ENCODE measurements around the gene NCOR2.

The NCOR2 gene

GRCh38 chr12:124534776-124535740 is 32.4 kb downstream of the NCOR2 start:
- DNase-seq = no peak
- no peaks in the 10 kb centered on the region for H3K27me3 ChIP-seq
- H3K4me1 ChIP-seq = peaks cover 55% of the 10 kb centered on the region
- no peak; the same call in 1 of the 2 replicates for TF ChIP-seq CTCF (IDR thresholded peaks at IDR 0.05; ENCODE audit: low read depth, low read length)
- H3K9me3 ChIP-seq = no peaks in the 10 kb centered on the region
- no peak overlapping the region for H3K4me3 ChIP-seq (ENCODE audit: low read depth, low read length)
- H3K36me3 ChIP-seq = peaks cover 8% of the 10 kb centered on the region

GRCh38 chr12:124533456-124533855 is 34.0 kb downstream of the NCOR2 start:
- Histone ChIP-seq H3K4me1 (peaks cover 43% of the 10 kb centered on the region), H3K4me3 (ENCODE audit: low read depth, low read length) (no peak overlapping the region), H3K27me3 (no peaks in the 10 kb centered on the region), H3K36me3 (peaks cover 8% of the 10 kb centered on the region), H3K9me3 (no peaks in the 10 kb centered on the region)
- DNase-seq = no peak
- TF ChIP-seq CTCF (IDR thresholded peaks at IDR 0.05; ENCODE audit: low read depth, low read length) = no peak

GRCh38 chr12:124532967-124533366 is 34.4 kb downstream of the NCOR2 start:
- peaks cover 41% of the 10 kb centered on the region for H3K4me1 ChIP-seq
- no peaks in the 10 kb centered on the region for H3K27me3 ChIP-seq
- H3K9me3 ChIP-seq = no peaks in the 10 kb centered on the region
- no peak for DNase-seq
- H3K36me3 ChIP-seq = peaks cover 8% of the 10 kb centered on the region
- TF ChIP-seq CTCF (IDR thresholded peaks at IDR 0.05; ENCODE audit: low read depth, low read length) = no peak
- no peak overlapping the region for H3K4me3 ChIP-seq (ENCODE audit: low read depth, low read length)

GRCh38 chr12:124532331-124532750 is 35.1 kb downstream of the NCOR2 start:
- H3K9me3 ChIP-seq = no peaks in the 10 kb centered on the region
- no peaks in the 10 kb centered on the region for H3K27me3 ChIP-seq
- peaks cover 8% of the 10 kb centered on the region for H3K36me3 ChIP-seq
- H3K4me1 ChIP-seq = peaks cover 39% of the 10 kb centered on the region
- no peak overlapping the region for H3K4me3 ChIP-seq (ENCODE audit: low read depth, low read length)
- DNase-seq = peak; percentile 62
- no peak for TF ChIP-seq CTCF (IDR thresholded peaks at IDR 0.05; ENCODE audit: low read depth, low read length)

GRCh38 chr12:124531906-124532305 is 35.5 kb downstream of the NCOR2 start:
- Histone ChIP-seq H3K27me3 (no peaks in the 10 kb centered on the region), H3K4me3 (ENCODE audit: low read depth, low read length) (no peak overlapping the region), H3K9me3 (no peaks in the 10 kb centered on the region), H3K36me3 (peaks cover 7% of the 10 kb centered on the region), H3K4me1 (peaks cover 35% of the 10 kb centered on the region)
- no peak for DNase-seq
- no peak for TF ChIP-seq CTCF (IDR thresholded peaks at IDR 0.05; ENCODE audit: low read depth, low read length)

- H3K9me3 ChIP-seq = no peaks in the 10 kb centered on the region
- H3K4me3 ChIP-seq (ENCODE audit: low read depth, low read length) = no peak overlapping the region
- DNase-seq = peak; percentile 90
- no peaks in the 10 kb centered on the region for H3K27me3 ChIP-seq
- TF ChIP-seq CTCF (IDR thresholded peaks at IDR 0.05; ENCODE audit: low read depth, low read length) = no peak
- H3K36me3 ChIP-seq = peaks cover 4% of the 10 kb centered on the region; the same call in 1 of the 2 replicates
- H3K4me1 ChIP-seq = peaks cover 32% of the 10 kb centered on the region
Measured at GRCh38 chr12:124531281-124531745, 36.1 kb downstream of the NCOR2 start.

All from BE2C (cell line).